Caco-2 (cell line): Measurements from ENCODE around the gene AIFM3. TPM values are rescaled to one million over a fixed set of nuclear protein-coding genes. Genes with fewer than 3 reads are reported as not detected.

Experiments used
- Bru-seq: library from RNA; stranded (reverse); fragments of 400-500 nt; gene quantifications from one replicate; lab custom pipeline; 2021; lab: Mats Ljungman, UMichigan
- BruChase-seq, 2 experiments: library from RNA; stranded (reverse); fragments of 400-500 nt; gene quantifications; one replicate each; lab custom pipeline; 2021; lab: Mats Ljungman, UMichigan
- BruUV-seq: library from RNA; stranded (reverse); fragments of 400-500 nt; replicated peaks from 2 replicates; lab custom pipeline; 2021; lab: Mats Ljungman, UMichigan
- CTCF ChIA-PET: fragments of 300-600 bp; sonication (Branson Sonifier 250); formaldehyde crosslinking; loops from one replicate; lab custom pipeline; 2022; ENCODE audit warnings: antibody characterized with exemption; lab: Charles Lee
- POLR2A ChIA-PET: fragments of 300-600 bp; sonication (Branson Sonifier 250); formaldehyde crosslinking; loops from one replicate; lab custom pipeline; 2022; ENCODE audit warnings: antibody characterized with exemption; lab: Charles Lee
- DNase-seq, 2 experiments: peaks; one replicate each; pipeline versions ENCODE4 v3.0.0 to v3.0.0-alpha.2; 2020 to 2022
- H3K27me3 ChIP-seq: replicated peaks from 2 replicates; pipeline ENCODE4 v1.6.0; 2011; ENCODE audit warnings: low read length; ENCODE audit not compliant: control insufficient read depth, insufficient read depth
- H3K36me3 ChIP-seq: 2 replicates; pipeline ENCODE4 v1.5.1; 2011; ENCODE audit warnings: low read length; ENCODE audit not compliant: control insufficient read depth, insufficient read depth
- H3K4me1 ChIP-seq: fragments of 250-450 bp; sonication (Bioruptor Pico); 2 replicates; pipeline ENCODE4 v1.5.1; 2020; ENCODE audit warnings: mild to moderate bottlenecking
- H3K4me3 ChIP-seq: 2 replicates; pipeline ENCODE4 v1.5.1; 2011; ENCODE audit warnings: low read depth, mild to moderate bottlenecking, control low read depth, low read length
- H3K9me3 ChIP-seq: fragments of 250-450 bp; sonication (Bioruptor Pico); 2 replicates; pipeline ENCODE4 v1.5.1; 2020; ENCODE audit warnings: mild to moderate bottlenecking, moderate library complexity
- H3K27ac Mint-ChIP-seq: one replicate; pipeline ENCODE4 v1.8.0; 2022; ENCODE audit warnings: mixed read lengths; ENCODE audit not compliant: unreplicated experiment
- H3K27me3 Mint-ChIP-seq: one replicate; pipeline ENCODE4 v1.8.0; 2022; ENCODE audit warnings: mixed read lengths; ENCODE audit not compliant: insufficient read depth, unreplicated experiment
- H3K36me3 Mint-ChIP-seq: one replicate; pipeline ENCODE4 v1.8.0; 2022; ENCODE audit warnings: mild to moderate bottlenecking, mixed read lengths; ENCODE audit not compliant: insufficient read depth, unreplicated experiment
- H3K4me1 Mint-ChIP-seq: one replicate; pipeline ENCODE4 v1.8.0; 2022; ENCODE audit warnings: low read depth, mixed read lengths; ENCODE audit not compliant: unreplicated experiment
- H3K4me3 Mint-ChIP-seq: one replicate; pipeline ENCODE4 v1.8.0; 2022; ENCODE audit warnings: mild to moderate bottlenecking, moderate library complexity, mixed read lengths; ENCODE audit not compliant: unreplicated experiment
- H3K9me3 Mint-ChIP-seq: one replicate; pipeline ENCODE4 v1.8.0; 2022; ENCODE audit warnings: mixed read lengths; ENCODE audit not compliant: unreplicated experiment
- intact Hi-C: fragments of 100-400 bp; cut with micrococcal nuclease; formaldehyde crosslinking; loops from one replicate; pipeline ENCODE4 v1.10.0; 2022; ENCODE audit not compliant: unreplicated experiment
- long read RNA-seq: library from polyadenylated mRNA; stranded (forward); transcript quantifications from one replicate; pipeline ENCODE4 v2.0.0, GENCODE V29; 2022
- total RNA-seq: library from RNA; stranded (reverse); gene quantifications from 2 replicates; pipeline ENCODE4 v1.2.3, GENCODE V29; 2022
- TF ChIP-seq, protein P1 (sequence below), 2 experiments: fragments of 200-600 bp in 1 of 2; IDR thresholded peaks; 1 replicate in 1 of 2; 2 replicates in 1 of 2; pipeline versions ENCODE4 v1.5.1 to v1.8.0; 2011 to 2022; ENCODE audit warnings: antibody characterized with exemption in 1 of 2, control low read depth in 1 of 2, inconsistent platforms in 1 of 2, low read depth in 1 of 2, low read length in 1 of 2, mild to moderate bottlenecking in 1 of 2, moderate library complexity in 1 of 2; ENCODE audit not compliant: insufficient read depth in 1 of 2, severe bottlenecking in 1 of 2, unreplicated experiment in 1 of 2

The AIFM3 gene, protein sequence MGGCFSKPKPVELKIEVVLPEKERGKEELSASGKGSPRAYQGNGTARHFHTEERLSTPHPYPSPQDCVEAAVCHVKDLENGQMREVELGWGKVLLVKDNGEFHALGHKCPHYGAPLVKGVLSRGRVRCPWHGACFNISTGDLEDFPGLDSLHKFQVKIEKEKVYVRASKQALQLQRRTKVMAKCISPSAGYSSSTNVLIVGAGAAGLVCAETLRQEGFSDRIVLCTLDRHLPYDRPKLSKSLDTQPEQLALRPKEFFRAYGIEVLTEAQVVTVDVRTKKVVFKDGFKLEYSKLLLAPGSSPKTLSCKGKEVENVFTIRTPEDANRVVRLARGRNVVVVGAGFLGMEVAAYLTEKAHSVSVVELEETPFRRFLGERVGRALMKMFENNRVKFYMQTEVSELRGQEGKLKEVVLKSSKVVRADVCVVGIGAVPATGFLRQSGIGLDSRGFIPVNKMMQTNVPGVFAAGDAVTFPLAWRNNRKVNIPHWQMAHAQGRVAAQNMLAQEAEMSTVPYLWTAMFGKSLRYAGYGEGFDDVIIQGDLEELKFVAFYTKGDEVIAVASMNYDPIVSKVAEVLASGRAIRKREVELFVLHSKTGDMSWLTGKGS
- total RNA-seq (0.73 and 3.0 TPM in 2 replicates), Bru-seq, nascent RNA (percentile 18 among the genes with signal in this experiment), BruChase-seq, experiment 1, labeled RNA remaining after a 2-hour chase (percentile 26 among the genes with signal in this experiment), BruChase-seq, experiment 2, labeled RNA remaining after a 6-hour chase (percentile 25 among the genes with signal in this experiment)
- long read RNA-seq, partial matches to known transcripts = 0 of 1 reads
- long read RNA-seq, other reads (novel, unspliced or antisense) = 1 of 1 reads

DNA sequence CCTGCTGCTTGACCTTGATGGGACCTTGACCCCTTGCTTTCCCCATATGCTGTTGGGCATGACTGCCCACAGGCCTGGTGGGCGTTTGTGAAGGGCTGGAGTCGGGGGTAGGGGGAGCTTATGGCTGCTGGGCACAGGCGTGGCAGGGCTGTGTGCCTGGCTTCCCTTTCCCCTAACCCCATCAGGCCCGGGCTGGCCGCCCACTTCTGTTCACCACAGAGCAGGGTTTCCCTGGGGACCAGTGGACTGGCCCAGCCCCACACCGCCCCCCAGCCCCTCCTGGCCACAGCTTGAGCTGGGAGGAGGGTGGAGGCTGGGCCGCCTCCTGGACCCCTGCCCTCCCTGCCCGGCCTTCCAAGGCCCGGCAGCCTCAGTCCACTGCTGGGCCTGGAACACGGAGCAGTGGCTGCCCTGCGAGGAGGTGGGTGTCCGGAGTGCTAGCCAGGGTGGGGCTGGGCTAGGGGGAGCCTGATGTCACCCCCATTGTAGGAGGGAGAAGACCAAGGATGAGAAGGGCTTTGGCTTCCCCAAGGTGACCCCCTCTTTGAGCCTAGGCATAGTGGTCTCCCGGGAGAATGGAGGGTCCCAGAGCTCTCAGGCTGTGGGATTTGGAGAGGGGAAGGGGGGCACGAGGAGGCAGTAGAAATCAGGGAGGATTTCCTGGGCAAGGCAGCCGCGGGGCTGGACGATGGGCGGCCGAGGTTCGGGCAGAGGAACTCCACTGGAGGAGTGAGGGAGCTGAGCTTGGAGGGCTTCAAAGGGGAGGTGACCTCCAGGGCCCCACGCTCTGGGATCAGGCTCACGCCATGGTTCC is at the start of gene AIFM3:
TSS of gene AIFM3 (plus strand) at position 373 of the 814 bp plus-strand sequence. CDS start 690 bp downstream, outside the sequence.
- TF ChIP-seq, protein P1, sequence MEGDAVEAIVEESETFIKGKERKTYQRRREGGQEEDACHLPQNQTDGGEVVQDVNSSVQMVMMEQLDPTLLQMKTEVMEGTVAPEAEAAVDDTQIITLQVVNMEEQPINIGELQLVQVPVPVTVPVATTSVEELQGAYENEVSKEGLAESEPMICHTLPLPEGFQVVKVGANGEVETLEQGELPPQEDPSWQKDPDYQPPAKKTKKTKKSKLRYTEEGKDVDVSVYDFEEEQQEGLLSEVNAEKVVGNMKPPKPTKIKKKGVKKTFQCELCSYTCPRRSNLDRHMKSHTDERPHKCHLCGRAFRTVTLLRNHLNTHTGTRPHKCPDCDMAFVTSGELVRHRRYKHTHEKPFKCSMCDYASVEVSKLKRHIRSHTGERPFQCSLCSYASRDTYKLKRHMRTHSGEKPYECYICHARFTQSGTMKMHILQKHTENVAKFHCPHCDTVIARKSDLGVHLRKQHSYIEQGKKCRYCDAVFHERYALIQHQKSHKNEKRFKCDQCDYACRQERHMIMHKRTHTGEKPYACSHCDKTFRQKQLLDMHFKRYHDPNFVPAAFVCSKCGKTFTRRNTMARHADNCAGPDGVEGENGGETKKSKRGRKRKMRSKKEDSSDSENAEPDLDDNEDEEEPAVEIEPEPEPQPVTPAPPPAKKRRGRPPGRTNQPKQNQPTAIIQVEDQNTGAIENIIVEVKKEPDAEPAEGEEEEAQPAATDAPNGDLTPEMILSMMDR (IDR thresholded peaks at IDR 0.05; ENCODE audit: insufficient read depth in 1 of 2, low read depth in 1 of 2, low read length in 1 of 2, severe bottlenecking in 1 of 2, unreplicated experiment in 1 of 2) = no peak
- Histone ChIP-seq H3K4me1 (no peaks in the 10 kb centered on the region), H3K36me3 (no peaks in the 10 kb centered on the region), H3K4me3 (no peak within 1 kb of the TSS), H3K9me3 (no peaks in the 10 kb centered on the region), H3K27me3 (no peaks in the 10 kb centered on the region)
- no peaks in the 10 kb centered on the region for H3K36me3 Mint-ChIP-seq
- no peak for DNase-seq
- H3K27me3 Mint-ChIP-seq = no peaks in the 10 kb centered on the region
- BruUV-seq = no TSS peak
- POLR2A ChIA-PET = no interaction called here
- no peaks in the 10 kb centered on the region for H3K9me3 Mint-ChIP-seq
- no peaks in the 10 kb centered on the region for H3K4me1 Mint-ChIP-seq
- intact Hi-C loops = no loop called here
- H3K27ac Mint-ChIP-seq = no peak within 1 kb of the TSS
- no peak within 1 kb of the TSS for H3K4me3 Mint-ChIP-seq
- CTCF ChIA-PET = interaction anchor here (0.6 to 0.9 kb wide), 2 partner anchors 14 to 50 kb away, joined by 3 read pairs; partner anchors contain the start of genes CRKL and LZTR1

DNA sequence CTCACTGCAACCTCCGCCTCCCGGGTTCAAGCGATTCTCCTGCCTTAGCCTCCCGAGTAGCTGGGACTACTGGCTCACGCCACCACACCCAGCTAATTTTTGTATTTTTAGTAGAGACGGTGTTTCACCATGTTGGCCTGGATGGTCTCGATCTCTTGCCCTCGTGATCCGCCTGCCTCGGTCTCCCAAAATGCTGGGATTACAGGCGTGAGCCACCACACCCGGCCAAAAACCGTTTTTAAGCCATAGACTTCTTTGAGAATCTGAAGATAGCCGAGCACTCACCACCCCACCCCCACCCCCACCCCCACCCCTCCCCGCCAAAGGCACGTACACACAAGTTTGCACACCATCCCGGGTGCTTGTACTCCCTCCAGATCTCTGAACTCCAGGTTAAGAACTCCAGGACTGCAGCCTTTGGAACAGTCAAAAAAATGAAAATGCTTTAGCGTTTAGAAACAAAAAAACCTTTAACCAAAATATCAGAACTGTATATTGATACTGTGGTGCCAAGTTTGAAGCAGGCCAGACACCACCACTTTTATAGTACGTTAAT is 48.3 kb upstream of the AIFM3 start:
- CTCF ChIA-PET = interaction anchor here (2.7 kb wide), 1 partner anchor 33 kb away, joined by 36 read pairs; no protein-coding TSS in a partner anchor
- peak overlapping the region; percentile 87 for H3K4me3 ChIP-seq
- peaks cover 38% of the 10 kb centered on the region for H3K36me3 Mint-ChIP-seq
- POLR2A ChIA-PET = no interaction called here
- no peaks in the 10 kb centered on the region for H3K9me3 Mint-ChIP-seq
- H3K4me3 Mint-ChIP-seq = peak overlapping the region; percentile 82
- no TSS peak for BruUV-seq
- DNase-seq = no peak
- intact Hi-C loops = no loop called here
- no peaks in the 10 kb centered on the region for H3K27me3 ChIP-seq
- TF ChIP-seq, protein P1 (IDR thresholded peaks at IDR 0.05; ENCODE audit: insufficient read depth in 1 of 2, low read depth in 1 of 2, low read length in 1 of 2, severe bottlenecking in 1 of 2, unreplicated experiment in 1 of 2) = no peak
- peaks cover 36% of the 10 kb centered on the region for H3K4me1 Mint-ChIP-seq
- H3K9me3 ChIP-seq = no peaks in the 10 kb centered on the region; the same call in 1 of the 2 replicates
- peaks cover 32% of the 10 kb centered on the region for H3K4me1 ChIP-seq
- H3K27me3 Mint-ChIP-seq = no peaks in the 10 kb centered on the region
- H3K36me3 ChIP-seq = no peaks in the 10 kb centered on the region
- peak overlapping the region; percentile 82 for H3K27ac Mint-ChIP-seq
